Activated CD8-positive, alpha-beta memory T cell treated with anti-CD3 and anti-CD28 coated beads for 48 hours (primary cell): ENCODE measurements around the gene DOCK3.
"Not testable (repeated sequence)": the region's sequence is repeated elsewhere in the genome, so short reads cannot be mapped to it uniquely, and the experiment has no call there.

ENCODE experiments used
- DNase-seq, 3 experiments: peaks; one replicate each; pipeline ENCODE4 v3.0.0-alpha.2; 2020; ENCODE audit warnings: low read depth in 2 of 3, low spot score in 2 of 3

DOCK3 gene

GRCh38 chr3:50649451-50649931 is 25.2 kb upstream of the DOCK3 start:
- no peak for DNase-seq

- DNase-seq: no peak
Observed at GRCh38 chr3:50650018-50650417, 24.7 kb upstream of the DOCK3 start.

- no peak for DNase-seq
Observed at GRCh38 chr3:50651445-50651844, 23.3 kb upstream of the DOCK3 start.

GRCh38 chr3:50651920-50652529 is 22.7 kb upstream of the DOCK3 start:
- DNase-seq: no peak

- DNase-seq: no peak
Observed at GRCh38 chr3:50652709-50653108, 22.0 kb upstream of the DOCK3 start.

- DNase-seq: no peak
Observed at GRCh38 chr3:50653937-50654595, 20.7 kb upstream of the DOCK3 start.

GRCh38 chr3:50655009-50655830 is 19.5 kb upstream of the DOCK3 start:
- peak in 1 of 3 experiments; percentile 18 for DNase-seq

- no peak for DNase-seq
Observed at GRCh38 chr3:50656417-50657195, 18.1 kb upstream of the DOCK3 start.

GRCh38 chr3:50657407-50657806 is 17.3 kb upstream of the DOCK3 start:
- no peak for DNase-seq

GRCh38 chr3:50657816-50658215 is 16.9 kb upstream of the DOCK3 start:
- DNase-seq: no peak

GRCh38 chr3:50658416-50658815 is 16.3 kb upstream of the DOCK3 start:
- no peak for DNase-seq

GRCh38 chr3:50658831-50659230 is 15.9 kb upstream of the DOCK3 start:
- DNase-seq: no peak

- DNase-seq: no peak
Observed at GRCh38 chr3:50660386-50660785, 14.3 kb upstream of the DOCK3 start.

- DNase-seq: no peak
Observed at GRCh38 chr3:50661321-50661837, 13.3 kb upstream of the DOCK3 start.

- no peak for DNase-seq
Observed at GRCh38 chr3:50662408-50662807, 12.3 kb upstream of the DOCK3 start.

GRCh38 chr3:50665081-50665840 is 9.5 kb upstream of the DOCK3 start:
- no peak for DNase-seq

- not testable (repeated sequence) for DNase-seq
Observed at GRCh38 chr3:50665841-50666115, 8.9 kb upstream of the DOCK3 start.

GRCh38 chr3:50666837-50667236 is 7.9 kb upstream of the DOCK3 start:
- no peak for DNase-seq

GRCh38 chr3:50671331-50671730 is 3.4 kb upstream of the DOCK3 start:
- DNase-seq: no peak

GRCh38 chr3:50672656-50673055 is 2.1 kb upstream of the DOCK3 start:
- DNase-seq: no peak

- no peak for DNase-seq
Observed at GRCh38 chr3:50673931-50674330, 796 bp upstream of the DOCK3 start.
